ENCODE results near the gene FAM131B.

The FAM131B gene

DNA sequence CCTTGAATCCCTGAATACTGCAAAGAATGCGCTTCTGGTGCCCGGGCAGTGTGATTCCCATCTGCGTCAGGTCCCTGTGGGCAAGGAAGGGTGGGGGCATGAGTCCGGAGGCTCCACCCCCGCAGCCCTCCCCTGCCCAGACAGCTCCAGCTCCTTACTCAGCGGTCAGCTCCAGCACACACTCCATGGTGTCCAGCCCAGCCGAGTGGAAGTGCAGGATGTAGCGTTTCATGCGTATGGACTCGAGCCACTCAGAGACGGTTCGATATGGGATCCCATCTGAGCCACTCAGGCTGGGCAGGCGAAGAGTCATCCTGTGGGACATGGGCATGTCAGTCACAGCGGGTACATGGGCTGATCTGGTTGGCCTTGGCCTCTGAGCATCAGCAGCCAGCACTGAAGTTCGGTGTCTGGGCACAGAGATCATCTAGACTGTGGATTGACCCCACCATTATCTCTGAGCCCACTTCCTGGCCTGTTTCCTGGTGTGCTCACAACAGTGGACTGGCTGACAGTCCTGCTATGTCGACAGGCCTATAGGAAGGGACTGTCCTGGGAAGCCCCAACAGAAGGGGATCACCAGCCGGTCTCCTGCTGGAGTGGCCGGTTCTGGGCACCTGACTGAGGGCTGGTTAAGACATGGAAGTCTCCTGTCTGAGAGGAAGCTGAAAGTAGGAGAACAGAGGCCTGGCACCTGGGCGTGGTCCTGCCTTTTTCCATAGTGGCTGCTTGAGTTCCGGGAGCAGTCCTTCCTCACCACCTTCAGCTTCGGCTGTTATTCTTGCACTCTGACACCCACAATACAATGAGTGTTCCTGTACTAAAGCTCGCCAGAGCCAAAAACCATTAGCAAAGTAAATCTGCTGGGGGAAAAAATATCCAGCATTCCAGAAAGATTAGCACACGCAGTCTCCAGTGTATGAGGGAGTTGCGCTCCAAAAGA, 29.2 kb upstream of the FAM131B start:
- CTCF ChIA-PET: interaction anchor here (0.8 to 4.6 kb wide), 8 partner anchors 8 to 151 kb away, joined by 3 to 24 read pairs (median 7); partner anchors contain the start of gene EPHA1
- DNase-seq (ENCODE audit: low read depth, low spot score): no peak
- POLR2A ChIA-PET: interaction anchor here (0.8 to 8.0 kb wide), 3 partner anchors 10 to 152 kb away, joined by 4 to 104 read pairs (median 29); partner anchors contain the start of gene ZYX

DNA sequence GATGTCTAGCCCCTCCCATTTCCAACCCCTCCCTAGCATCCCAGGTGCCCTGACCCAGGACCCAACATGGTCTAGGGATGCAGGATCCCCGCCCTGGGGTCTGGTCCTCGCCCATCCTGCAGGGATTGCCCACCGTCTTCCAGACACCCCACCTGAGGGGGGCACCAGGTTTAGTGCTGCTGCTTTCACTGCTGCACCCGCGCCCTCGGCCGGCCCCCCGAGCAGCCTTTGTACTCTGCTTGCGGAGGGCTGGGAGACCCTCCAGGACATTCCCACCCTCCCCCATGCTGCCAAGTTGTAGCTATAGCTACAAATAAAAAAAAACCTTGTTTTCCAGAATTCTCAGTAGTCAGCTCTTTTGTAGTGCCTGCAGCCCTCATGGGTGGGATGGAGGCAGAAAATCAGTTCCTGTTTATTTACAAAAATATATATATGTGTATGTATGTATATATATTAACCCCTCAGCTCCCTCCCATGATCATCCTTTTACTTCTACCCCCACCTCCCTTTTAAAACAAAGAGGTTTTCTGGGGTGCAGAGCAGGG, 28.3 kb upstream of the FAM131B start:
- DNase-seq (ENCODE audit: low read depth, low spot score): no peak
- H3K4me3 ChIP-seq (ENCODE audit: low read depth, low read length): no peak overlapping the region
- POLR2A ChIA-PET: interaction anchor here (8.0 kb wide), 1 partner anchor 9 kb away, joined by 104 read pairs; the partner anchor contains the start of gene ZYX
- TF ChIP-seq, protein P1, sequence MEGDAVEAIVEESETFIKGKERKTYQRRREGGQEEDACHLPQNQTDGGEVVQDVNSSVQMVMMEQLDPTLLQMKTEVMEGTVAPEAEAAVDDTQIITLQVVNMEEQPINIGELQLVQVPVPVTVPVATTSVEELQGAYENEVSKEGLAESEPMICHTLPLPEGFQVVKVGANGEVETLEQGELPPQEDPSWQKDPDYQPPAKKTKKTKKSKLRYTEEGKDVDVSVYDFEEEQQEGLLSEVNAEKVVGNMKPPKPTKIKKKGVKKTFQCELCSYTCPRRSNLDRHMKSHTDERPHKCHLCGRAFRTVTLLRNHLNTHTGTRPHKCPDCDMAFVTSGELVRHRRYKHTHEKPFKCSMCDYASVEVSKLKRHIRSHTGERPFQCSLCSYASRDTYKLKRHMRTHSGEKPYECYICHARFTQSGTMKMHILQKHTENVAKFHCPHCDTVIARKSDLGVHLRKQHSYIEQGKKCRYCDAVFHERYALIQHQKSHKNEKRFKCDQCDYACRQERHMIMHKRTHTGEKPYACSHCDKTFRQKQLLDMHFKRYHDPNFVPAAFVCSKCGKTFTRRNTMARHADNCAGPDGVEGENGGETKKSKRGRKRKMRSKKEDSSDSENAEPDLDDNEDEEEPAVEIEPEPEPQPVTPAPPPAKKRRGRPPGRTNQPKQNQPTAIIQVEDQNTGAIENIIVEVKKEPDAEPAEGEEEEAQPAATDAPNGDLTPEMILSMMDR (IDR thresholded peaks at IDR 0.05; ENCODE audit: insufficient read depth, low read length, missing control alignments): no peak
- CTCF ChIA-PET: interaction anchor here (0.8 to 3.3 kb wide), 3 partner anchors 11 to 26 kb away, joined by 3 to 20 read pairs (median 10); partner anchors contain the start of gene ZYX

More for the DNA sequence above, 29.2 kb upstream of the FAM131B start:
- H3K4me3 ChIP-seq (ENCODE audit: low read depth, low read length): no peak overlapping the region; the same call in 1 of the 2 replicates
- TF ChIP-seq, protein P1 (IDR thresholded peaks at IDR 0.05; ENCODE audit: insufficient read depth, low read length, missing control alignments): no peak

DNA sequence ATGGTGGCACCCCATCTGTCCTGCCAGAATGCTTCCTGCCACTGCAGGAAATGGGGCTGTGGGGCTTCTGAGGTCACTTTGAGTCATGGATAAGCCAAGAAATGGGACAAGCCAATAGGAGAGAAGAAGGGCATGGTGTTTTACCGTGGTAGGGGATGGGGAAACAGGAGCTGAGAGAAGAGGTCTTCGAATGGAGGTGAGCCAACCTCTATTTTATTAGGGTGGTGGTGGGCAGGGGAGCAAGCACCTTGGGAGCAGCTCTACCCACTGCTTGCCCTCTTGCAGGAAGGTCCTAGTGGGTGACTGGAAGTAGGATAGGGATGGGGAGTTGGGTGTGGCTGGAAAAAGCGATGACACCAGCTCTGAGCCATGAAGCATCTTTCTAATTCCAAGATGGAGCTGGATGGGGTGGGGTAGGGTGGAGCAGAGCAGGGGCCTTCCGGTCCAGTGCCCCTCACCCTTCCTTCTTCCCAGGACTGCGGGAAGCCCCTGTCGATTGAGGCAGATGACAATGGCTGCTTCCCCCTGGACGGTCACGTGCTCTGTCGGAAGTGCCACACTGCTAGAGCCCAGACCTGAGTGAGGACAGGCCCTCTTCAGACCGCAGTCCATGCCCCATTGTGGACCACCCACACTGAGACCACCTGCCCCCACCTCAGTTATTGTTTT, 27.7 kb upstream of the FAM131B start:
- no peak overlapping the region for H3K4me3 ChIP-seq (ENCODE audit: low read depth, low read length)
- TF ChIP-seq, protein P1 (IDR thresholded peaks at IDR 0.05; ENCODE audit: insufficient read depth, low read length, missing control alignments): no peak
- DNase-seq (ENCODE audit: low read depth, low spot score): no peak
- POLR2A ChIA-PET: interaction anchor here (8.0 kb wide), 1 partner anchor 8 kb away, joined by 104 read pairs; the partner anchor contains the start of gene ZYX
- CTCF ChIA-PET: interaction anchor here (0.8 to 3.3 kb wide), 3 partner anchors 10 to 26 kb away, joined by 3 to 20 read pairs (median 10); partner anchors contain the start of gene ZYX

DNA sequence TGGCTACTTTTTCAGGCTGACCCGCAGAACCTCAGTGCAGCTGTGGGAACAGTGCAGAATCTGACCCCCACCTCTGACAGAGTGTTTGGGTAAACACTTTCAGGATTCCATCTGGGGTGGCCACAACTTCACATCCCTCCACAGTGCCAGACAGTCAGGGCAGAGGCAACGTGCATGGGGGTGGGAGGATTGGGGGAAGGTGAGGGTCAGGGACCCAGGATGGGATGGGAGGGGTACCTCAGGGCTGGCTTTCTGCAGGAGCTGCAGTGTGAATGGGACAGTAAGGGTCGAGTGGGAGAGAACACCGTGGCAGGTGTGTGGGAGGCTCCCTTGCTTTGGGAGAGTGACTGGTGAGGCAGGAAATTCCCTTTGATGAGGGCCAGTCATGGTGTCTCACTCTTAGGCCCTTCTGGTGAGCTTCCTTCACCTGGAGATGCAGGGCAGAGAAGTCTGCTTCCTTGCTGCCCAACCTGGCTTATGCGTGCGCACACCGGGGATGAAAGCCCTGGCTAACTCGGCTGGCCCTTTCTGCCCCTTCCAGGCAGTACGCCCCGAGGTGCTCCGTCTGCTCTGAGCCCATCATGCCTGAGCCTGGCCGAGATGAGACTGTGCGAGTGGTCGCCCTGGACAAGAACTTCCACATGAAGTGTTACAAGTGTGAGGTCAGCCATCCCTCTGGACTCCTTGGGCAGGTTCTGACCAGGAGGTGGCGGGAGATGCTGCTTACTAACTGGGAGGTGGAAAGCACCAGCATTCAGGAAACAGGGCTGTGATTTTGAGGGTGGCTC, 27.0 kb upstream of the FAM131B start:
- ChIA-PET CTCF (interaction anchor here (0.7 to 3.3 kb wide), 2 partner anchors 9 to 27 kb away, joined by 4 to 20 read pairs; partner anchors contain the start of gene ZYX), POLR2A (interaction anchor here (8.0 kb wide), 1 partner anchor 8 kb away, joined by 104 read pairs; the partner anchor contains the start of gene ZYX)
- TF ChIP-seq, protein P1 (IDR thresholded peaks at IDR 0.05; ENCODE audit: insufficient read depth, low read length, missing control alignments): no peak
- H3K4me3 ChIP-seq (ENCODE audit: low read depth, low read length): no peak overlapping the region
- no peak for DNase-seq (ENCODE audit: low read depth, low spot score)

DNA sequence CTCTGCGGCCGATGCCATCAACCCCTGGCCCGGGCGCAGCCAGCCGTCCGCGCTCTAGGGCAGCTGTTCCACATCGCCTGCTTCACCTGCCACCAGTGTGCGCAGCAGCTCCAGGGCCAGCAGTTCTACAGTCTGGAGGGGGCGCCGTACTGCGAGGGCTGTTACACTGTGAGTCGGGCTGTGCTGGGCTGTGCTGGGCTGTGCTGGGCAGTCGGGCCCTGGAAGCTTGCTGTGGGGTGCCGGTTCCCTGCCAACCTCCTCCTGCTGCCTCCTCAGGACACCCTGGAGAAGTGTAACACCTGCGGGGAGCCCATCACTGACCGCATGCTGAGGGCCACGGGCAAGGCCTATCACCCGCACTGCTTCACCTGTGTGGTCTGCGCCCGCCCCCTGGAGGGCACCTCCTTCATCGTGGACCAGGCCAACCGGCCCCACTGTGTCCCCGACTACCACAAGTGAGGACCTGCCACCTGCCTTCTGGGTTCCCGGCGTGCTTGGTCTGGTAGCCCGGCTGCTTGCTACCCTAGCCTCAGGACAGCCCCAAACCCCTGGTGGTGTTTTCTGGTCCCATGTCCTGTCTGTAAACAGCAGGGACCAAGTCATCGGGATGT, 26.1 kb upstream of the FAM131B start:
- TF ChIP-seq, protein P1 (IDR thresholded peaks at IDR 0.05; ENCODE audit: insufficient read depth, low read length, missing control alignments): peak; percentile 2
- H3K4me3 ChIP-seq (ENCODE audit: low read depth, low read length): no peak overlapping the region
- ChIA-PET CTCF (interaction anchor here (1.2 to 3.3 kb wide), 4 partner anchors 8 to 148 kb away, joined by 4 to 20 read pairs (median 6); partner anchors contain the start of gene ZYX), POLR2A (interaction anchor here (1.0 to 1.6 kb wide), 2 partner anchors 19 to 148 kb away, joined by 4 to 8 read pairs; no protein-coding TSS in a partner anchor)
- DNase-seq (ENCODE audit: low read depth, low spot score): no peak
